ENCODE data around the gene TTLL3.
A peak's percentile ranks its signal among the peaks of the same experiment; 100 is the strongest.
"Not testable (repeated sequence)": the region's sequence is repeated elsewhere in the genome, so short reads cannot be mapped to it uniquely, and the experiment has no call there.

TTLL3 gene, protein sequence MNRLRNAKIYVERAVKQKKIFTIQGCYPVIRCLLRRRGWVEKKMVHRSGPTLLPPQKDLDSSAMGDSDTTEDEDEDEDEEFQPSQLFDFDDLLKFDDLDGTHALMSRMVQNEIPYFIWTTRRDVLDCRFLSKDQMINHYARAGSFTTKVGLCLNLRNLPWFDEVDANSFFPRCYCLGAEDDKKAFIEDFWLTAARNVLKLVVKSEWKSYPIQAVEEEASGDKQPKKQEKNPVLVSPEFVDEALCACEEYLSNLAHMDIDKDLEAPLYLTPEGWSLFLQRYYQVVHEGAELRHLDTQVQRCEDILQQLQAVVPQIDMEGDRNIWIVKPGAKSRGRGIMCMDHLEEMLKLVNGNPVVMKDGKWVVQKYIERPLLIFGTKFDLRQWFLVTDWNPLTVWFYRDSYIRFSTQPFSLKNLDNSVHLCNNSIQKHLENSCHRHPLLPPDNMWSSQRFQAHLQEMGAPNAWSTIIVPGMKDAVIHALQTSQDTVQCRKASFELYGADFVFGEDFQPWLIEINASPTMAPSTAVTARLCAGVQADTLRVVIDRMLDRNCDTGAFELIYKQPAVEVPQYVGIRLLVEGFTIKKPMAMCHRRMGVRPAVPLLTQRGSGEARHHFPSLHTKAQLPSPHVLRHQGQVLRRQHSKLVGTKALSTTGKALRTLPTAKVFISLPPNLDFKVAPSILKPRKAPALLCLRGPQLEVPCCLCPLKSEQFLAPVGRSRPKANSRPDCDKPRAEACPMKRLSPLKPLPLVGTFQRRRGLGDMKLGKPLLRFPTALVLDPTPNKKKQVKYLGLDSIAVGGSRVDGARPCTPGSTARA

DNA sequence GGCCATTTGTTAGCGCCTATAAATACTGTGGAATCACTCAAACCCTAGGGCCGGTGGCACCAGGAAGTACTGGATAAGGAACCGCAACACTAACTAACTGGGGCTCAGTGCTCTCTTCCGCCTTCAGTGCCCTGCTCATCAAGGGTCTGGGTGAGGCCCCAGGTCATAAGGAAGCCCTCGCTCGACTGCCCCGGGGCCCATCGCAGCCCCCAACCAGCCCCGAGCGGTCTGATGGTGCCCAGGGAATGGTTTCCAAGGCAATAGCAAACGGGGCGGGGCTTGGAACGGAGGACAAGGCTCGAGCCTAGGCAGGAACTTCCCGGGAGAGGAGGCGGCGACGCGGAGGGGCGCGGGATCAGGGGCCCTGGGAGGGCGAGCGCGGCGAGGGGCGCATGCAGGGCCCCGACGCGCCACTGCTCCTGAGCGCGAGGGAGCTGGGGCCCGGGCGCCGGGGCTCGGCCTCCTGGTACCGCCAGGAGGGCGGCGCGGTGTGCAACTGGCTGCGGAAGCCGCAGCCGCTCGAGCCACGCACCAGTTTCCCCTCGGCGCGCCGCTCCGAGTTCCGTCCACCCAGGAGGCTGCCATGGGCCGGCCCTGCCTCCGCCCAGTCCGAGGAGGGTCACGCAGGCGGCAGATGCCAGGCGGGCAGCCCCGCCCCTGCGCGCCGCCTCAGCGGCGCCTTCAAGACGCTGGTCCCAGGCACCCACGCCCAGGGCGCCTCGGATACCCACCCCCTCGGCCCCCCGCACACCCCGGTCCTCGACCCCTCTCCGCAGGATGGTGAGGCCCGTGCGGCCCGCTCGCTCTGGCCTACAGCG is at the start of gene TTLL3:
TSS of gene TTLL3 (plus strand) at position 648 of the 818 bp plus-strand sequence. CDS start 400 bp downstream, outside the sequence.
- peak; percentile 43 for DNase-seq (ENCODE audit: low spot score)

- no peak for DNase-seq (ENCODE audit: low spot score)
Observed at GRCh38 chr3:9760779-9761505, 49.1 kb upstream of the TTLL3 start.

GRCh38 chr3:9761919-9762318 is 48.1 kb upstream of the TTLL3 start:
- DNase-seq (ENCODE audit: low spot score): no peak

GRCh38 chr3:9762871-9763270 is 47.2 kb upstream of the TTLL3 start:
- no peak for DNase-seq (ENCODE audit: low spot score)

DNA sequence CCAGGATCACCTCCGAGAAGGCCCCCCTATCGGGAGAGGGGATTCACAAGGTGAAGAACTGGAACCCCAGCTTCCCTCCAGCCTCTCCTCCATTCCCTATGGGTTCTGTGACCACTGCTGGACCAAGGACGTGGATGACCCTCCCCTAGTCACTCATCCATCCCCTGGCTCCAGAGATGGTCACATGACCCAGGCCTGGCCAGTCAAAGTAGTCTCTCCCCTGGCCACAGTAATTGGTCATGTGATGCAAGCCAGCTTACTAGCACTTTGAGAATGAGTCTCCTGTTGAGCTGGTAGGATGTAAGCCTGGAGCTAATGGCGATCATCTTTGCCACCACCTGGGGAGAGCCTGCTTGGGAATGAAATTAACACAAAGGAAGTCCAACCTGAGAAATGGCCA is 44.2 kb upstream of the TTLL3 start:
- no peak for DNase-seq (ENCODE audit: low spot score)

DNA sequence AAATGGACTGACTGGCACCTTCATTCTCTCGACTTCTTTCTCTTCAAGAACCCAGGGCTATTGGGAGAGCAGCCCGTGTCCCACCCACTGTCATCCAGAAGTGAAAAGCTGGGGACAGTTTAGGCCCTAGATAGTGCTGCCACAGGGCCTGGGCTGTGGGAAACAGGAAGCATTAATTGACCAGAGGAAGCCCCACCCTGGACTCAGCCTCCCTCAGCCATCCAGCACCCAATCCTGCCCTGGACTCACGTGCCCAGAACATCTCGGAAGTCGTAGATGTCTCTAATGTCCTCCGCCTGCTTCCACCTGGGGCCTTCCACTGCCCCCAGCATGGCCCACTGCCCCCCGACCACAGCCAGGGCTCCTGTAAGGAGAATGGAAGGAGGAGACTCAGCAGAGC is 42.6 kb upstream of the TTLL3 start:
- no peak for DNase-seq (ENCODE audit: low spot score)

DNA sequence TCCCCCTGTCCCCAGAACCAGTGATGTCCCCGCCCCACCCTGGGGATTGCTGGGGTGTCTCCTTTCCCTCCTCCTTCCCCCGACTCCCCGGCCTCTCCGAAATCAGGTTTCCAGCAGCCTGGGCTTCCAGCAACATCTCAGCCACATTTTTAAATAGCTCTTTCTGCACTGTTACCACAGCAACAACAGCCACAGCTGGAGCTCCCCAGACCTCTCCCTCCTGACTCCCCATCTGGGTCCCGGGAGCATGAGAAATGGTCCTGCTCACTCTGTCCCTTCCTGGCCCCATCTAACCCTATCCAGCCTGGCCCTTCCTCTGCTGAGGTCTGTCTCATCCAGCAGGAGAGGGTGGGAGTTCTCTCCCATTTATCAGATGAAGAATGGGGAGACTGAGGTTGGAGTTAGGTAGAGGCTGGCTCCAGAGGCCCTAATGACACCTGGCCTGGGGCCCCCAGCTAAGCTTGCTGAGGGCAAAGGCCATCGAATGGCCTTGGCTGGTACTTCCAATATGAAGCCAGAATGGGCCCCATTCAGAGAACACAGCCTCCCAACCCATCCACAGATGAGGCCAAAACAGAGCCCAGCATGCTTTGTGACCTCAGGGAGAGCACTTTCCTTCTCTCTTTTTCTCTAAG is 41.8 kb upstream of the TTLL3 start:
- no peak for DNase-seq (ENCODE audit: low spot score)

- no peak for DNase-seq (ENCODE audit: low spot score)
Observed at GRCh38 chr3:9769012-9769411, 41.0 kb upstream of the TTLL3 start.

GRCh38 chr3:9769426-9770275 is 40.4 kb upstream of the TTLL3 start, which contains the start of gene CAMK1:
CAMK1 (minus strand) TSS chr3:9769947; CDS start chr3:9767749, 2,198 bp downstream.
- peak; percentile 33 for DNase-seq (ENCODE audit: low spot score)

DNA sequence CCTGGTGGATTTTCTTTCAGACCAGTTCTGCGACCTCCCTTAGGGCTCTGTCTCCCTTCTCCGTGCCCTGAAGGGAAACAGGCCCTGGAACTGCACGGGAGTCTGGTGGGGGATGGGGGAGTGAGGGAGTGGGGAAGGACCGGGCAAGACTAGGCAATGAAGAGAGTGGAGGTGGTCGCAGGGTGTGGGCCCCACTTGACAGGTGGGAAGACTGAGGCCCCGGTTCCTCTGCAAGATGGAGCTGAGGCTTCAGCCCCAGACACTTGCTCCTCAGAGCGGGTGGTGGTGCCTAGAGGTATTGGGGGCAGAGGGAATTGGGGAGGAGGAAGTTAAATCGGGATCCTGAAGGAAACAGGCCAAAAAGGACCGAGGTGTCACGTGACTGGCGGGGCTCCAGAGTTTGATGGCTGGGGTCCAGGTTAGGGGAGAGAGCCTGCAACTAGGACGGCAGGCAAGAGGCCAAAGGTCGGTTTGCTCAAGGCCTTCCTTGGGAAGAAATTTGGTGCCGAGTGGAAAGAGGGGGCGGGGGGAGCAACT is 39.7 kb upstream of the TTLL3 start:
- DNase-seq (ENCODE audit: low spot score): no peak

GRCh38 chr3:9771007-9771406 is 39.1 kb upstream of the TTLL3 start:
- not testable (repeated sequence) for DNase-seq (ENCODE audit: low spot score)

DNA sequence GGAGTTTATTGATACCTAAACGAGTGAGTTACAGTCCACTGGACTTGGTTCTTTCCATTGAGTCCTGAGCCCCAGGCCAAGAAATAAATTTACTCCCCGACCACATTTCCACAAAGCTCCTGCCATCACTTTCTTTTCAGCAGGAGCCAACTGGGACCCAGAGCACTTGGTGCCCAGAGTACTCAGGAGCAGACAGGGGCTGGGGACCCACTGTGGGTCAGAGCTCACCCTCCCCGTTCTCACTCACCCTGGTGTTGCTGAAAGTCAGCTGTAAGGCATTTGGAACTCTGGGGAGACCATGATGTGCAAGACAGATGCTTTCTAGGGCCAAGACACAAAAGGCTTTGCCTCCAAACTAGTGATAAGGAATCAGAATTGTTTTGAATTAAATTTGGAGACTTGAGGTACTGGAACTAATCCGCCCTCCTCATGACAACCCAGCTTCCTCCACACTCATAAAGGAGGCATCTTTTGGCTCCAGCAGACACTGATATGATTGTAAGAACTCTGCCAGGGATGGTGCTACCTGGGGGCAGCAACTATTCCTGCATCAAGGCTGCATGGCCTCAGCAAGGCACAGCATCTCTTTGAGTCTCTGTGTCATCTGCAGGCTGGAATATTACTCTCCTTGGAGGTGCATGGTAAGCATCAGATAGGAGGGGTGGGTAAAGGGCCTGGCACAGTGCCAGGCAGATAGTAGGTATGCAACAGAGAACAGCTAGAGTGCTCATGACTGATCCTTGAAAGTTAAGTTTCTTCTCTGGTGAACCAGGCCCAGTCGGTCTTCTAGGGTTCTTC is 33.0 kb upstream of the TTLL3 start:
- DNase-seq (ENCODE audit: low spot score): no peak

- DNase-seq (ENCODE audit: low spot score): no peak
Observed at GRCh38 chr3:9777694-9778021, 32.4 kb upstream of the TTLL3 start.

DNA sequence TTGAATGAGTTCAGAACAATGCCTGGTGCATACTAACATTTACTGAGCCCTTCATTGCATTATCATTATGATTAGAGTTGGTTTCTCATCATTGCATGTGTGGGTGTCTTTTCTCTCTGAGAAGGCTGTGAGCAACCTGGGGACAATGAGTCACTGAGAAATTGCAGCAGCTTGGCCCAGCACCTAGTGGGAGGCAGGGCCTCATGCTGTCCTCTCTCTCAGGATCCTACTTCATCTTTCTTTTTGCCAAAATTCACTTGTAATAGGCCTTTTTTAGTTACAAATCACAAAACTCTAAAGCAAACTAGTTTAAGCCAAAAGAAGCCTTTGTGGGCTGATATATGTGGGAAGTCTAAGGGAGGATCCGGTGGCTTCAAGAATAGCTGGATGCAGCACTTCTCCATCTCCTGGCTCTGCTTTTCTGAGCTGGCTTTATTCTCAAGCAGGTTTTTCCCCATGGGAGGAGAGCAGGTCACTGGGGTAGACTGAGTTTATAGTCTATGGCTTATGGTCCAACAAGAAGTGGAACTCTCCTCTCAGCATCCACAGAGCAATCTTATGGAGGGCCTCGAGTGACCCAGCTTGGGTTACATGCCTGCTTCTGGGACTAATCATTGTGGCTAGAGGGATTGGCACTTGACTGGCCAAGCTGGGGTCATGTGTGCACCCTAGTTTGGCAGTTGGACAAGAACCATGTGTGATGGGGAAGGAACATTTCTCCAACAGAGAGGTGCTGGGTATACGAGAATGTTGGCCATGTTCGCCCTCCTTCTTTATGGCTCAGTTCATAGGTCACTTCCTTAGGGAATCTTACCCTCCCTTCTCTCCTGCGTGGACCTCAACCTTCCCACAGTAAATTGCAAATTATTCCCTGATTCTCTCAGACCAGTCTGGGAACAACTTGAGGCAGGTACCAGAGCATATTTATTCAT is 31.7 kb upstream of the TTLL3 start:
- DNase-seq (ENCODE audit: low spot score): no peak

DNA sequence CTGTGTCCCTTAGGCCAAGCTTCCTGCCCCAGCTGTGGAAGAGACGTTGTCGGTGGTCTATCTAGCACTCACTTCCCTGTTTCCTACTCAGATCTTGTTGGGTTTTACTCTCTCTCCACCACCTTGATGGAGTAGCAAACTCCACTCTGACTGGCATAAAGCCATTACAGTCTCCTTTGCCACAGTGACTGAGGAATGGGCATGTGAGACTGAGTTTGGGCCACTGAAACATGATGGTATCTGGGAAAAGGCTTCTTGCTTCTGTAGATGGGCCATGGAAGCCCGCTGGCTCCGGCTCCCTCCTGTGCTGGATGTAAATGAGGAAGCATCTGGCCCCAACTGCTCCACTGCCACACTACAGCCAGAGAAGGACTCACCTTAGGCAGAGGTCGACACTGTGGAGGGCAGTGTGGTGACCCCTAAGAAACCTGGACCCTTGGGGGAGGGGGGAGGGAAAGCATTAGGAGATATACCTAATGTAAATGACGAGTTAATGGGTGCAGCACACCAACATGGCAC is 30.9 kb upstream of the TTLL3 start:
- no peak for DNase-seq (ENCODE audit: low spot score)

GRCh38 chr3:9779721-9780457 is 30.2 kb upstream of the TTLL3 start:
- DNase-seq (ENCODE audit: low spot score): no peak

DNA sequence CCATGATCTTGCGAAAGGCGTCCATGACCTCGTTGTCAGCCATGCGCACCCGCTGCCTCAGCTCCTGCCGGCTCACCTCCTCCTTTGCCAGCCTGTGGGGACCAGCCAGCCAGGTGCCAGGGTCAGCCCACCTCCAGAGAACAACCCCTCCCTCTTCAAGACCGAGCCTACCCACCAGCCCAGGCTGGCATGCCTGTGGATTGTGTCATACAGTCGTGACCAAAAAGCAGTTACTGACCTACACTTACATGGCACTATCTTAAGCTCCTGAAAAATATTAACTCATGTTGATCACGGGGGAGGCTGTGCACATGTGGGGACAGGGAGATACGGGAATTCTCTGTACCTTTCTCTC is 29.6 kb upstream of the TTLL3 start:
- DNase-seq (ENCODE audit: low spot score): no peak
